Stimulated activated CD8-positive, alpha-beta memory T cell treated with anti-CD3 and anti-CD28 coated beads, Interleukin-7, amount 100 ng/mL, for 1 hour (primary cell): ENCODE data around the gene TBC1D22A.

Experiments used
- DNase-seq, 2 donors: peaks; one replicate each; pipeline ENCODE4 v3.0.0-alpha.2; 2020; ENCODE audit warnings: low read depth in 2 of 2

The TBC1D22A gene

DNA sequence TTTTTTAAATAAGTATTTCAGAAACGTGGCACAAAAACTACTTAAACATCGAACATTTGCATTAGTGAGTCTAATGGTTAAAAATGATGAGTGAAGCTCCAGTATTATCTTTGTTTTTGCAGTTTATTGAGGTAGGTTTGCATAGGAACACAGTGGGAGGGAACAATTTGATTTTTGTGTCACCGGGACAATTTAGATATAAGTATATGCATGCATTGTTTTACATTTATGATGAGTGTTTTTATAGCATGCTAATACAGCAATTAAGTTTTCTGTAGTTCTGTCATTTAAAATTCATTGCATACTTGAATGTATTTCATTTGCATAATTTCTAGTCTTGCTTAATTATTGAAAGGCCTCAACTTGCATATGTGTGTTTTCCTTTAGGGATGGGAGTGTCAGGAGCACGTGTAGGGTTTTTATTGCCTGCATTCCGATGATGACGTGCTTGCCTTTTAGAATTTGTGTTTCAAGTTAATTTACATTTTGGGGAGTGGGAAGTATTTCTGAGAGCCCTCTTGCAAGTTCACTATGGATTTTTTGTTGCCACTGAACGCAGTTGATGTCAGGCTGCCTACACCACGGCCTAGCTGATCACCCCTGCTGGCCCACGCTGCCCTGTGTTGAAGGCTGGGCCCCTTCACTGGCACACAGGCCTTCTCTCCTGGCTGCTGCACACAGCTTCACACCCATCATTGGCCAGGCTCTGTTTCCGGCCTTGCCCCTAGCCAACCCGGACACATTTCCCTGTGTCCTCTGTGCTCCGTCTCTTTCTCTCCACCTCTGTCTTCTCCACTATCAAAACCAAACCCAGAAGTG, 120.9 kb downstream of the TBC1D22A start:
- DNase-seq, result no peak

DNA sequence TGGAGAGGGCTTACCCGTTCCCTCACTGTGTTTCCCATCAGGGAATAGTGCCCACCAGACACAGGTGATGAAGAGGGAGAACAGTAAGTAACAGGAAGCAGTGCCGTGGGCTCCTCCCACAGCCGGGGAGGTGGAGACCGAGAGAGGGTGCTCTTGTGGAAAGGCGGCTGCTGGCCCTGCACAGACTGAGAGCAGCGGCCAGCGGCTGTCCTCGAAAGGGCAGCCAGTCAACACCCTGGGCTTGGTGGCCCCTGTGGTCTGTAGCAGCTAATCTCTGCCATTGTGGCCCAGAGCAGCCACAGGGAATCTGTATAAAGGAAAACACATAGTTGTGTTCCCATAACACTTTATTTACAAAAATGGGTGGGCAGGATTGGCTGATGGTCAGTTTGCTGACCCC, 121.9 kb downstream of the TBC1D22A start:
- DNase-seq, result no peak

DNA sequence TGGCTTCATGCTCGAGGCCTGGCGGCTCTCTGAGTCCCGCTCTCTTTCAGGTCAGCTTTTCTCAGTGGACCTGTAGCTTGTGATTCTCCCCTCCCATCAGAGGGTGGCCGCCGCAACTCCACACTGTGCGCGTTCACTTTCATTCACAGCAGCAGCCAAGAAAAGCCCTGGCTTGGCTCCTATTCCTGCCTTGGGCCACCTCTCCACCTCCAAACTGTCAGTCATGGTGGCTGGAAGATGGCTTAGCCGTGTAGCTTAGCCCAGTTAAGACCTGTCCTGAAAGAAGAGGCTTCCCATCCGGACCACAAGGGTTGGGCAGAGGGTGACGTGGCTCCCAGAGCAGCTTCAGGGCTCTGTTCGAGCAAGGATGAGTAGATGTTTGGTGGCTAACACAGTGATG, 125.5 kb downstream of the TBC1D22A start:
- DNase-seq, result no peak

DNA sequence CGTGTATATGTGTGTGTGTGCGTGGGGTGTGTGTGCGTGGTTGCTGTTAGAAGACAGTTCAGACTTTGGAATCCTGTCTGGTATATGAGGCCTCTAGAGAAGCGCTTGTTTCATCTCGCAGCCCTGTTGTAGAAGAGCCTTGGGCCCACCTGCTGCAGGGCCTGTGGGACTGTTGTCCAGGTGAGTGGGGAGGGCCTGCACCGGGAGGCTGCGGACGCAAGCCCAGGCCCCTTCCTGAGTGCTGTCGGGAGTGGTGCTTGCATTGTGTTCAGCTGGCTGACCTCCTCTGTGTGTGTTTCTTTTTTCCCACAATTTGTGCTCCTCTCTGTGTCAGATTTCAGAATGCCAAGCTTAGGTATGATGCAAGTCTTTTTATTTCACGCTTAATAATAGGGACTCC, 128.4 kb downstream of the TBC1D22A start:
- DNase-seq, result no peak

DNA sequence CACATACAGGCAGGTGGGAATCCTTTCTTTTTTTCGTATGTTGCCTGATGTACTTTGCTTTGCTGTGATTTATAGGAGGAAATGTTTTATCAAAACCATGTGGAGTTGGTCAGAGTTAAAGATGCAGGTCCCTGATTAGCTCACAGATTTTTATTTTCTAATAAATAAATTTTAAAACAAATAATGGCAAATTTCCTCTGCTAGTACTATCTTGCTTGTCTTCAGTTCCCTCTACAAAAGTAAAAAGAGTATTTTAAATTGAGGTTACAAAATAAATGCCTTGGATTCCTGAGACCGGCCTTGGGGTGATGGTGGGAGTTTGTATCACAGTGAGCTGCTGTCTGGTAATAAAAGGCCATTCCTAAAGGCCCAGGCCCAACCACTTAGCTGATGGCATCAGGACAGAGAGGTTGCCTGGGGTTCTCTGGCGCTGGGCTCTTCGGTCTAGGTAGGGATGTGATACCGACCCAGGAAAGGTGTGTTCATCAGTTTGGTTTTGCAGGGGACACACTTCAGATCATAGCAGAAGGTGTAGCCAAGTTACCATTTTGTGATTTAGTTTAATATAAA, 129.0 kb downstream of the TBC1D22A start:
- no peak for DNase-seq

DNA sequence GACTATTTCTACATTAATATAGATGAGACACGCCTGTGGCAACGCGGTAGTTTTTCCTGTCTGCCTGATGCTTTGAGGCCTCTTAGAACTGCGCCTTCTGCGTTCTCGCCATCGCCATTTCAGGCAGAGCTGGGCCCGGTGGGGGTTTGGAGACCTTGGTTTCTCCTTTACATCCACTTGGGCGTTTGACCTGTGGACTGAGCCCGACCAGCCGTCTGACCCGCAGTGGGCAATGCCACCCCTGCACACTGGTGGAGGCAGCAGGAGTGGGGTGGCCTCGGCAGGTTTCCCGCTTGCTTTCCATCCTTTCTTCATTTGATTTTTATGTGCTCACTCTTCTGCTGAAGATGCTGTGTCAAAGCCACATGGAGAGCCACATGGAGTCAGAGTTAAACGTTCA, 130.4 kb downstream of the TBC1D22A start:
- DNase-seq, result no peak

DNA sequence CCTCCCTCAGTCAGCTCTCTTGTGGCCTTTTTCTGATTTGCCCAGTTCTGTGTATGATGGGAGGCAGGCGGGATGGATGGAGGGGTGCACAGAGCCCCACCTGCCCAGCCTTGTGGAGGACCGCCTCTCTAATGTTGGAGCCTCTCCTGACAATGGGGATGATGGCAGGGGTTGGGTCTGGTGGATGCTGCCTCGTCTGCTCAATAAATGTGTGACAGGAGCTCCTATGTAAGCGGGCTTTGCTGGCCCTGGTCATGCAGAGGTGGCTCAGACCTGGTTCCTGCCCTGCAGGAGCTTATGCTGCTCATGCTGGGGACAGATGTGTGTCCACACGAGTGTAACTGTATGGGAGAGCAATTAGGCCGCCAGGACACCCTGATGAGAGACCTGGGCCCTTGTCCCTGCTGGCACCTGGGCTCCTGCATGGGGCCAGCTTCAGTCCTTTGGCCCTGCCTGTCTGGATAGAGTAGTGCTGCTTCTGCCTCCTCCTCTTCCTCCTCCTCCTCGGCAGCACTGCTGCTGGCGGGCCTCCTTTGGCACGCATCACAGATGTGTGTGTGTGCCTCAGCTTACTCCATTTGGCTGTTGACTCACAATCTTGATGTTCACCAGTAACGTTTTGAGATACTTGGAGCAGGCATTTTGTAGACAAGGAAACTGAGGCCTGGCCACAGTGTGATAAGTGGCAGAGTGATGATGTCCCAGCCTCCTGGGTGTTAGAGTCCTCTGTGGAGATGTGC, 131.0 kb downstream of the TBC1D22A start:
- no peak for DNase-seq

DNA sequence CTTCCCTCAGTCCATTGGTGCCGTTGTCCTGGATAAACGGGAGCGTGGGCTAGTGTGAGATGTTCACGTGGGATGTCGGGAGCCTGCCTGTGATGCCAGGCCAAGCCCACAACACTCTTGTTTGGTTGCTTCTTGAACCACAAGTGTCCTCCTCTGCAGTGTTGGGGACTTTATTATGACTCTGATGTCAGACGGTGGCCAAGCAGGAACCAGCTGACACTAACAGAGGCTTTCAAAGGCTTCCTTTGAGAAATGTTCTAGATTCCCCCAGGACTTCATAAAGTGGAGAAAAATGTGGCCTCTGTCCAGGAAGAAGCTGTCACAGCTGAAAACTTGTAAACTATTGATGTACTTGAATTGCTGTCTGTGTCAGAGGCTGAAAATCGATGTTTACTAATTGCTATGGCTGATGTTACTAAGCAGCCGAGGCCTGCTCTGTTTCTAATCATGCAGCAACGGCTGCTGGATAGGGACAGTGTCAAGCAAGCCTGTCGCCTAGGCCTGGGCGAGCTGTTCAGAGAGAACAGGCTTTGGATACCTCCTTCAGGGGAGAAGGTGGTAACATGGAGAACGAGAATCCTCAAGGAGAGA, 131.7 kb downstream of the TBC1D22A start:
- DNase-seq, result no peak

DNA sequence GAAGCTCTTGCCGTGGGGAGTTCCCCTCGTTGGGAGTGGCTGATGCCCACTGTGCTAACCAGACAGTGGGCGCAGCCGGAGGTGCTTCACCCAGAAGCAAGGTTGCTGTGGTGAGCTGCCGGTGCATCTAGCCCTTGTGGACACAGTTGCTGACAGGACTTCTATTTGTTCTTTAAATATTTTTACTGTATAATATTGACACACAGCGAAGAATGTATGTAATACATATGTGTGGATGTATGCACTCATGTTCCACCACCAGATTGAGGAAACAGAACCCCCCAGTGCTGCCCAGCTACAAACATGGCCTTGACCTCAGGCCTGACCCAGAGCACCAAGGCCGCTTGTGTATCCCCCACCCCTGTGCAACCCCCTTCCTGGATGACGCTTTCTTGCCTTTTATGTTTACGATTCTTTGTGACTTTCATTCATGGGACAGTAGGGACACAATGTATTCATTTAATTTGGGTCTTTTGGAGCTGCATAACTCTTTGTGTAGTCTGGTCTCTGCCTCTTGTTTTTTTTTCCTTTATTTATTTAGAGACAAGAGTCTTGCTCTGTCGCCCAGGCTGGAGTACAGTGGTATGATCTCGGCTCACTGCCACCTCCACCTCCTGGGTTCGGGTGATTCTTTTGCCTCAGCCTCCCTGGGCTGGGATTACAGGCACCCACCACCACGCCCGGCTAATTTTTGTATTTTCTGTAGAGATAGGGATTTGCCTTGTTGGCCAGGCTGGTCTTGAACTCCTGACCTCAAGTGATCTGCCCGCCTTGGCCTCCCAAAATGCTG, 132.6 kb downstream of the TBC1D22A start:
- DNase-seq, result no peak

DNA sequence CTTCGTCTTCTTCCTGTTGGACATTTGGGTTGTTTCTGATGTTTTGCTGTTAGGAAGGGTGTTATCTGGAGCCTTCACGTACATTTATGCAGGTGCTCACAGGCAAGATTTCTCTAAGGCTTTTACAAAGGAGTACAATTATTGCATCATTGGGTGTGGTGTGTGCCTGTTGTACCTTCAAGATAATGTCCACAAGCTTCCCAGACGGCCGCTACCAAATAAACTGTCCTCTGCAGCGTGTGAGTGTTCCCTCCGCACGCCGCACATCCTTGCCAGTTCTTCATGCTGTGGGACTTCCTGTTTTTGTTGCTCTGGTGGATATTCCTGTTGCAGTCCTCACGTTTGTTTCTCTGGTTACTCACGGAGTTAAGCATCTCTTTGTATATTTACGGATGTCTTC, 133.3 kb downstream of the TBC1D22A start:
- DNase-seq, result no peak

DNA sequence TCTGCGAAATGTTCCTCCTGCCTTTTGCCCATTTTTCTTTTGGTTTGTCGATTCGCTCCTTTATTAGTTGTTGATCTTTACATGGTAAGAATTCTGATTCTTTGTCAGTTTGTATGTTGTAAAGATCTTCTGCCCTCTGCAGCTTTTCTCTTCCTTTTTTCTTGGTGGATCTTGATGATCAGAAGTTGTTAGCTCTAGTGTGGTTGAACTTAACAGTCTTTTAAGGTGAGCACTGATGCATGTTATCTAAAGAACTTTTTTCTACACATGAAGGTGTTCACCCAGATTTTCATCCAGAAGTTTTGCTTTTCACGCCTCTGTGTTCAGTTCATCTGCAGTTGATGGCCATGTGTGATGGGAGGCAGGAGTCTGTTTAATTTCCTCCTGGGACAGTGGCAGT, 133.7 kb downstream of the TBC1D22A start:
- no peak for DNase-seq

DNA sequence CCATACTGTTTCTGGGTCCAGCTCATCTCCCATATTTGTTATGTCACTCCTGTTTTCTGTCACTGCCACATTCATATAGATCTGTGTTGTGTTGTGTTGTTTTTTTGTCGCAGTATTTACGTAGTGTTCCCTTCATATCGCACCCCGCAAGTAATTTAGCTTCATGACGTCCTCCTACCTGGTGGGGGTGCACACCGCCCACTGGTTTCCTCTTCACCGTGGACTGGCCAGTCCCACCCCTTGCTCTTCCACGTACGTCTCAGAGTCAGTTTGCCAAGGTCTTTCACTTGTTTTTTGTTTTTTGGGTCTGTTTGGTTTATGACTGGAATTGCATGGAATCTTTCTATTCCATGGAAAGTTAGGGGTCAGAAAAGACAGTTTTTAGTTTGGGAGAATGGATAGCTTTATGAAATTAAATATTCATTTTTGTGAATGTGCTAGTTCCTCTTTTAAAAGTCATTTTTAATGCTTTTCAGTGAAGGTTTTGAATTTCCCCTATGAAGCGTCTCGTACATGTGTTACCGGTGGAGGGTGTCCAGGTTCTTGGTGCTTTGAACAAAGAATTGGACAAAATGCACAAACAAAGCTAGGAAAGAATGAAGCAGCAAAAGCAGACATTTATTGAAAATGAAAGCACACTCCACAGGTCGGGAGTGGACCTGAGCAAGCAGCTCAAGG, 134.3 kb downstream of the TBC1D22A start:
- no peak for DNase-seq

DNA sequence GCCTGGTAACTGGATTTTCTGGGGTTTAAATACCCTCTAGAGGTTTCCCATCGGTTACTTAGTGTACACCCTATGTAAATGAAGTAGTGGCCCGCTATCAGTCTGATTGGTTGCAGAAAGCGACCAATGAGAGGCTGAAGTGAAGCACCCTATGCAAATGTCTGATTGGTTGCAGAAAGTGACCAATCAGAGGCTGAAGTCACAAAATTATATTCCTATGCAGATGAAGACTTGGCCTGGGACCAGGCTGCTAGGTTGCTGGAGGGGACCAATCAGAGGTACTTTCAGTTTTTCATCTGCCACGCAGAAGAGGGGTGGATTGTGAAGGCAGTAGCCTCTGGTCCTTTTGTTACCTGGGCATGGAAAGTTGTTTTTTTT, 134.8 kb downstream of the TBC1D22A start:
- no peak for DNase-seq

DNA sequence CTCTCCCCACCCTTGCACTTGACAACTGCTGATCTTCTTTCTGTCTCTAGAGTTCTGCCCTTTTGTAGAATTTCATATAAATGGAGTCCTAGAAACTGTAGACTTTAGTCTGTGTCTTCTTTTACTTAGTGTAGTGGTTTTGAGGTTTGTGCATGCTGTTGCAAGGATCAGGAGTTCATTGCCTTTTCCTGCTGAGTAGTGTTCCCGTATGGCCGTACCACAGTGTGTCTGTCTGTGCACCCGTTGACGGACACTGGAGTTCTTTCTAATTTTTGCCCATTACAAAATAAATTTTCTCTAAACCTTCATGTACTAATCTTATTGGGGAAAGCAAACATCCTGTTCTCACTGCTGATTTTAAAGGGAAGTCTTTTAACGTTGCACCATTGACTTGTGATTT, 138.1 kb downstream of the TBC1D22A start:
- no peak for DNase-seq

DNA sequence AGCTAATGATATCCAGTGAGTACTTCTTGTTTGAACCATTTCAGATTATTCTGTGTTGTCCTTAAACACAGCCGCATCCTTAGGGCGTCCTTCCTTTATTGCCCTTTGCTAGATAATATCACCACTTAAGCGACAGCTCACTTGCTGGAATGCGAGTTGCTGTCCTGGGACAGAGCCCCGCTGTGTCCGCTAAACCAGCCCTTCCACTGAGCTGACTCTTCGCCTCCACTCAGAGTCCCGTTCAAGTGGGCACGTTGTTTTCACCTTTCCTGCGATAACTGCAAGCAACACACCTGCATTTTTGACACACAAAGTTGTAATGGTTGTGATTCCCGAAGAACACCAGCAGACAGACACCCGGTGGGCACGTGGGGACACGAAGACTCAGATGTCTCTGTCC, 140.0 kb downstream of the TBC1D22A start:
- DNase-seq, result no peak

DNA sequence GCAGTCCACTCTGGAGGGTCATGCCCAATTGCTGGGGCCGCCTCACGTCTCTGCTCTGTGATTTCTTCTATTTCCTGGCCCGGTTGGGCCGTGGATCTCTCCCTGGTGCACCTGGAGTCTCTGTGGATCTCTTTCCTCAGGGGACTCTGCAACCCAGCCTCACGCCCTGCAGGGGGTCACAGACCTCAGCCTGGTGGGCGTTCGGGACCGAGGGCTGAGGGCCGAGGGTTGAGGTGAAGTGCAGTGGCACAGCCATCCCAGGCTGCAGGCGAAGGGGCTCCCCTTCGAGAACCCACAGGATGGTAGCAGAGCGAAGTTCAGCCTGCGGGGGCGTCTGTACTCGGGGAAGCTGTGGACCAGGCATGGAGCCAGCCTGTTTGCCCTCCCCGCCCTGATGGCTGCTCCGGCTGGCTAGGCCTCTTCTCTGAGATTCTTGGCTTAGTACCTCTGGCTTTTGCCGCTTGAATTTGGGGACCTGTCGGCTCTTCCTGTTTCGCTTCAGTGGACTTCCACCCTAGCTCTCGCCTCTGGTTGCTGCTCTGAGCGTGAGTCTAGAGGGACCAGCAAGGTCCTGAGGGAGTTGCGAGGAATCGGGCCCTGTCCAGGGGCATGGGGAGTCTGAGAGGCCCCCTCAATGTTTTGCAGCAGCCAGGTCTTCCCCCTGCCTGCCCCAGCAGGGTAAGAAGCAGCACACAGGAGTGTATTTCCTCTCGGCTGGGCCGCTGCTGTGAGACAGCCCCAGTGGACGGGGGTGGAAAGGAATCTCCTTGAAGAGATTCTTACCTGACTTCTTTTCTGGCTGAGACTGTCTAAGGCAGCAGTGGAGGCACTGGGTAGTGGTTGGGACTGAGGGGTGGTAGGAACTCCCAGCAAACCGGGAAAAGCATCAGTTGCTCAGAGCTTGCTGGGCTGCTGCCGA, 140.8 kb downstream of the TBC1D22A start:
- DNase-seq, result no peak

DNA sequence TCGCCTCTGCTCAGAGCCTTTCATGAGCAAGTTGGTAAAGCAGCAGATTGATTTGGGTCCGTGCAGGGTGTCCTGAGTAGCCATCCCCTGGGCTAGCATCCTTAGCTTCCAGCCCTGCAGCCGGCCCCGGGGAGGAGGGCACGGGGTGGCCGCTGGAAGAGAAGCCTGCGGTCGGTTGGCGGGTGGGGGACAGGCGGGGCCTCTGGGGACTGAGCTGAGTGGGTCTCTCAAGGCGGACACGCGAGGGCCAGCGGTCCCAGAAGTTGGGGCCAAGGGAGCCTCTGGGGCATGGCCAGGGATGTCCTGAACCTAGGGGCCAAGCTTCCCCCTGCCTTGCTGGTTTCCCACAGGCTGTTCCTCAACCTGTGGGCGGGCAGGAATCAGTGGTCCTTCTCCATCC, 143.0 kb downstream of the TBC1D22A start:
- no peak for DNase-seq

DNA sequence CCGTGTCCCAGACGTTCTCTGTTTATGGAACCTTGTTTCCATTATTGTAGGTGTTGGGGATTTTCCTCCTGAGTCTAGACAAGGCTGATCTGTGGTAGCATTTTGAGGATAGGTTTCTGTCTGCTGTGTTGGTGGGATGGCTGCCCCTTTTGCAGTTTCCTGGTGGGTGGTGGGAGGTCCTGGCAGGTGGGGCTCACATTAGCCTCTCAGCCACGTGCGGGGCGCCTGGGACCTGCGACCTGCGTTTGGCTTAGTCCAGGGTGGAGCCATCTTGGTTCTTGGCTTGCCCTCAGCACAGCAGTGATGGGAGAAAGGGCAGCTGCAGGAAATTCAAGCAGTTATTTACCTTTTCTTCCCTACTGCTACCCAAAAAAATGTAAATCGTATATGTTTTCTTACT, 143.4 kb downstream of the TBC1D22A start:
- DNase-seq, result no peak

DNA sequence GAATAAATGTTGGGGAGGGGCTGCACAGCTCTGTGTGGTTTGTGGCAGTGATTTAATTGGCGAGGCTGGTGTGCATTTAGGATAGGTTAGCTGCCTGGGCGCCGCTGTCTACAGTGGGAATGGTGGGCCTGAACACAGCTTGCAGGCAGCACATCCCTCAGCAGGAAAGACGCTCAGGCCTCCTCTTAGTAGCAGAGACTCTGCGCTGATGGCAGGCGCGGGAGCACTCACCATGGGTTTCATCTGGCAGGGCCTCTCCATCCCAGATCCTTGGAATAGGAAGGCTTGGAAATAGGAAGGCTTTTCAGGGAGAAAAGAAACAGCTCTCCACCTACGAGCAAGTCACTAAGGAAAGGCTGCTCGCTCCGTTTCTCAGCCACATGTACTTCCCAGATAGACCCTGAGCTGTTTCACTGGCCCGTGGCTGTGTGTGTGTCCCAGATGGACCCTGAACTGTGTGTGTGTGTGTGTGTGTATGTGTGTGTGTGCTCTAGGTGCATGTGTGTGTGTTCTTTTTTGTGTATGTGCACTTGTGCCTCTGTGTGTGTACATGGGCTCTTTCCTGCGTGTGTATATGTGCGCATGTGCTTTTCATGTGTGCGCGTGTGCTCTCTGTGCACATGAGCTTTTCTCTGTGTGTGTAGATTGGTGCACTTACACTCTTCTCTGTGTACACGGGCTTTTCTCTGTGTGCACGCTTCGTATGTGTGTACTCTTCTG, 144.0 kb downstream of the TBC1D22A start:
- no peak for DNase-seq
